ACHN (cell line): ENCODE measurements around the gene MRTFA.
"Not testable (repeated sequence)": the region's sequence is repeated elsewhere in the genome, so short reads cannot be mapped to it uniquely, and the experiment has no call there.

Experiments used
- DNase-seq: peaks from one replicate; pipeline ENCODE4 v3.0.0-alpha.2; 2015
- in situ Hi-C: cut with HindIII; loops from 2 replicates; pipeline ENCODE4 v1.10.0; 2017; ENCODE audit warnings: low sequenced_read_pairs, low pct_ligation_motif_present, low pct_unique_long_range_greater_than_20kb

Gene MRTFA

DNA sequence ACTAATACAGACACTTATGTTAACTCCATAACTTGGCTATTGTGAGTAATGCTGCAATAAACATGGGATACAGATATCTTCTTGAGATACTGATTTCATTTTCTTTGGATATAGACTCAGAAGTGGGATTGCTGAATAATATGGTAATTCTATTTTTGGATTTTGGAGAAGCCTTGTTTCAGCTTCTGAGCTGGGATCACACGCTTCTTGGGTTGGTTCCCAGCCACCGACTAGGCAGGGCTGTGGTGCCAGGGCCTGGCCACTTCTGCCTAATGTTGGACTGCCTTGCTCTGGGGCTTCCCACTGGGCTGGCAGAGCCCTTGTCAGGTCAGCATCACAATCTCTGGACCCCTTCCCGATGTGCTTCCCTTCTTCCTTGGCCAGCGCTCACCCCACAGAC, 28.8 kb upstream of the MRTFA start:
- DNase-seq, result no peak
- in situ Hi-C loops, result no loop called here

DNA sequence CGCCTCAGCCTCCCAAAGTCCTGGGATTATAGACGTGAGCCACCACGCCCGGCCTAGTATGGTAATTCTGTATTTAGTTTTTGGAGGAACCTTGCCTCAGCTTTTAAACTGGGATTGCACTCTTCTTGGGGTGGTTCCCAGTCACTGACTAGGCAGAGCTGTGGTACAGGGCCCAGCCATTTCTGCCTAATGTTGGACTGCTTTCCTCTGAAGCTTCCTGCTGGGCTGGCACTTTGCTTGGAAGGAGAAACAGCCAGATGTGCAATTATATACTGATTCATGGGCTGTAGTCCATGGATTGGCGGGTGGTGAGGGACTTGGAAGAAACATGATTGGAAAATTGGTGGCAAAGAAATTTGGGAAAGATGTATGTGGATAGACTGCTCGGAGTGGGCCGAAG, 25.2 kb upstream of the MRTFA start:
- no peak for DNase-seq
- in situ Hi-C loops, result no loop called here

DNA sequence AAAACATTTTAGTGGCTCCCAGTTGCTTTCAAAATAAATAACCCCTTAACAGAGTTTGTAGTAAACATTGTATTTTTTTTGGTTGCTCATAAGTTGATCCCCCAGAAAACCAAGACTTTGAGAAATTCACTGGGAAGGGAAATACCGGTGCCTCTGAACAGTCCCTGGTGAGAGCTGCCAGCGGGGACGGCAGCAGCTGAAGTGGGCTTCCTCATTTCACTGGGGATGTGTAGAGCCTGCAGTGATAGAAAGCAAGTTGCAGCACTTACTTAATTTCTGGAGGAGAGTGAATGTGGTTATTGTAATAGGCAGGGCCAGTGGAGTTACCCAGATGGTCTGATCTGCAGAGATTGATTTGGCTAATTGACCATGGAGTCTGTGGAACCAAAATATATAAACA, 24.2 kb upstream of the MRTFA start:
- DNase-seq, result no peak
- in situ Hi-C loops, result no loop called here

DNA sequence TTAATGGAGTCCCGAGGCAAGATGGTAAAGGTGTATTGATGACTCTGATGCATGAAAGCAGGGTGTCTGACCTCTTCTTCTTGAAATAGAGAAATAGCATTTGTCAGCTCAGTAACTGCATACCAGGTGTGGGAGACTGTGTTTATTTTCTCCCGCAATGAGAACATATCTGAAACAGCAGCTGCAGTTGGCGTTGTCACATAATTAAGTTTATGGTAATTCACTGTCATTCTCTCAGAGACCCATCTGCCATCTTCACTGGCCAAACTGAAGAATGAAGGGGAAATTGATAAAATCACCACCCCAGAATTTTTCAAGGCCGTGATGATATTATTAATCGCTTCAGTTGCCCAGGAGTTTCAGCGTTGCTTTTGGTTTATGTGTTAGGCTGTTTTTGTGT, 22.6 kb upstream of the MRTFA start:
- in situ Hi-C loops, result no loop called here
- no peak for DNase-seq

DNA sequence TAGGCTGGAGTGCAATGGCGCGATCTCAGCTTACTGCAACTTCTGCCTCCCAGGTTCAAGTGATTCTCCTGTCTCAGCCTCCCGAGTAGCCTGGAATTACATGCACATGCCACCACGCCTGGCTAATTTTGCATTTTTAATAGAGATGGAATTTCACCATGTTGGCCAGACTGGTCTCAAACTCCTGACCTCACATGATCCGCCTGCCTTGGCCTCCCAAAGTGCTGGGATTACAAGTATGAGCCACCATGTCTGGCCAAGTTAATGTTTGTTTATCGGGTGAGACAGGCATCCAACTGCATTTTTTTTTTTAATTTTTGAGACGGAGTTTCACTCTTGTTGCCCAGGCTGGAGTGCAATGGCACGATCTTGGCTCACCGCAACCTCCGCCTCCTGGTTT, 20.1 kb upstream of the MRTFA start:
- in situ Hi-C loops, DNase-seq: not testable (repeated sequence)

DNA sequence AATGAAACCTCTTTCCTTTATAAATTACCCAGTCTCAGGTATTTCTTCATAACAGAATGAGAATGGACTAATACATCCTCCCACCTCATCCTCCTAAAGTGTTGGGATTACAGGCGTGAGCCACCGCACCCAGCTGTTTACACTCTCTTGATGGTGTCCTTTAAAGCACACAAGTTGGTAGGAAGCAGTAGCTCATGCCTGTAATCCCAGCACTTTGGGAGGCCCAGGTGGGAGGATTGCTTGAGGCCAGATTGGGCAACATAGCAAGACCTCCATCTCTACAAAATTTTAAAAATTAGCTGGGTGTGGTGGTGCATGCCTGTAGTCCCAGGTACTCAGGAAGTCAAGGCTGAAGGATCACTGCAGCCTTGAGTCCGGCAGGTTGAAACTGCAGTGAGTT, 19.4 kb upstream of the MRTFA start:
- in situ Hi-C loops, DNase-seq: not testable (repeated sequence)

DNA sequence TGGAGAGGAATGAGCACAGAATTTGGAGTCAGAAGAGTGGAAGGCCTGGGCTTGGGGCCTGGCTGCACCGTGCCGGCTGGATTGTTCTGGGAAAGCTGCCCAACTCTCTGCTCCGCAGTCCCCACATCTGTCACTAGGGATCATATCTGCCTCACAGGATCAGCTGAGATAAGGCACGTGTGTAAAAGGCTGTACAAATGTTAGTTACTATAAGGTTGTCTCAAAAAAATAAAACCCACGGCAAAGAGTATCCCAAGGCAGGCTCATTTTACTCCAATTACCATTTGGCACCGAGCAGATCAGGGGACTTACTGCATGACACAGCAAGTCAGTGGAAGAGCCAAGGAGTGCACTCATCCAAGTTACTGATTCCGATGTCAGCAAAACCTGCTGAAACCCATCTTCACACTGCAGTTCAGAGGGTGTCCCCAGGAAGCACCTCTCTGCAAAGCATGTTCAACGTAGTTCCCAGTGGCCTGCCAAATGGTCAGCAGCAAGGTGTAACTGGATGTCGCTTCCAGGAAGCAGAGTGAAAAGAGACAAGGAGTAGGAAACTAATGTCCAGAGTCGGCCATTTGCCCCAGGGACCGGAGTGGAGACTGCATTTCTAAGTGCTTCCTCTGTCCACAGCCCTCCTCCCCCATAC, 18.1 kb upstream of the MRTFA start:
- peak; percentile 56 for DNase-seq
- in situ Hi-C loops, result no loop called here

DNA sequence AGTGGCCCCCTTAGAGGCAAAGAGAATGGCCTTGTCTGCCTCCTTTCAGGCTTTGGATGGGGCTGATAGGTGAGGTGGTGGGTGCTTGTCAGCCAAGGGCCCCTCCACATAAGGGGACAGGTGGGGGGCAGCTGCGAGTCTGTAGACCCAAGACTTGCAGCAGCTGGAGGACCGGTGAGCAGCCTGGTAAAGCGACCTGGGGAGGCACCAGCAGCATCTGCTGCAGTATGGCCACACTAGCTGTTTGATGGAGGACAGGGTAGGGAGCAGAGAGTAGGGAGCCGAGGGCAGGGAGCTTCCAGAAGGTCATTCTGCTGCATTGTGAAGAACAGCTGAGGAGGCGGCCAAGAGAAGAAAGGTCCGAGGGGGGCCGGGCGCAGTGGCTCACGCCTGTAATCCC, 16.8 kb upstream of the MRTFA start:
- DNase-seq, result no peak
- in situ Hi-C loops, result no loop called here

DNA sequence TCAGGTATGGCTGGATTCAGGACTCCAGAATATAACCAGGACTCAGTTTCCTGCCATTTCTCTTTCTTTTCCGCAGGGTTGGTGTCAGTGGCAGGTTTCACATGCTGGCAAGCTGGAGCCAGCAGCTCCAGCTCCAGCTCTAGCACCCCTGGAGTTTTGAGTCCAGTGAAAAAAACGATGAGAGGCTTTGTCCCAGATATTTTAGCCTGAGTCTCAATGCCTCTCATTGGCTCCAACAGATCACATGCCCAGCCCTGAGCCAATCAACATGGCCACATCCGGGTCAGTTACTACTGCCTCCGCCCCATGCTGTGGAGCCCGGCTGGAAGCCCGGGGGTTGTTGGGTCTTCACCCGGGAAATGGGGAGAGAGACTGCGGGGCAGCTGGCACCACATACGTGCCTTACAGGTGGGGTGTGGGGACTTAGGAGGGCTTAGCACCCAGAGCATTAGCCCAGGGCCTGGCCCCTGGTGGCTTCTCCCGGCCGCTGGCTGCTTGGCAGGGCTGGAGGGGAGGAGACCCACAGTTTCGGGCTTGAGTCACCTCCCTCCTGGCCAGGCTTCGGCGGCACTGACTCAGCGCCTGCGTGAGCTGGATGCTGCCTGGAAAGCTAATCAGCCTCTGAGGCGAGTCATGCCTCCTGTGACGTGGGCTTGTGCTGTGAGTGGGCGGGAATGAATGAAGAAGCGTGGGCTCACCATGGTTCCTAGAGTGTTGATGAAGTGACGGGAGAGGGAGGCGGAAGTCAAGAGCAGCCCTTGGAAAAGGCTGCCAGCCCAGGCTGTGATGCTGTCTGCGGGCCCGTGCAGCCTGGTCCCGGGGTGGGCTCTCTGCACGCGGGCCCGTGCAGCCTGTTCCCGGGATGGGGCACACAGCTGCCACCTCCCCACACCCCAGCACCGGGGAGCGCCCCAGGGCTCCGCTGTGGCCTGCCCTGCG, 15.3 kb upstream of the MRTFA start:
- peak; percentile 97 for DNase-seq
- in situ Hi-C loops, result no loop called here

DNA sequence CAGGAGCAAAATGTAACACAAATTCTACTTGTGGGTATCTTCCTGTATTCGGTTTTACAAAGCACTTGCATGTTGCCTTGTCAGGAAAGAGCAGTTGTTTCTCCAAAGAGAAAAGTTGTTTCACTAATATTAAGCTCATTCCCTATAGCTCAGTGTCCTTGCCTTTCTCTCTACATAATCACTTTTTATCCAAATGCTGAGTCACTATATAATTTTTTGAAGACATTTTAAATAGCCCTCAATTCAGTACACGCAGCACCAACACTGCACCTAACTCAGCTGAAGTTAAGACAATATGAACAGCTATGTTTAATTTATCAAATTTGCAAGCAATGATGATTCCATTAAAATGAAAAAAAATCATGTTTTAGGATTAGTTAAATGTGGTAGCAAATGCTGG, 14.5 kb upstream of the MRTFA start:
- in situ Hi-C loops, result no loop called here
- no peak for DNase-seq

DNA sequence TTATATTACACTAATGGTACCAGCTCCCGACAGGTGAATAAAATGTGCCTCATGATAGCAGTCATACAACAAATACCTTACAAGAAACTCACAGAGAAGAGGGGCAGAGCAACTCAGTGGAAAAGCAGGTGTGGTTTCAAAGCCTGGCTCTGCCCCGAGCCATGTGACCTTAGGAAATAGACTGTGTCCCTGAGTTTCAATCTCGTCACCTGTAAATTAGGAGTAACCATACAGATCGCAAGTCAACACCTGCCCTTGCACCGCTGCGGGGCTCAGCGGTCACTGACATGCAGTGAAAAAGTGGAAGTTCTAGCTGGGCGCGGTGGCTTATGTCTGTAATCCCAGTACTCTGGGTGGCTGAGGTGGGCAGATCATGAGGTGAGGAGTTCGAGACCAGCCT, 11.9 kb upstream of the MRTFA start:
- DNase-seq, result no peak
- in situ Hi-C loops, result no loop called here

DNA sequence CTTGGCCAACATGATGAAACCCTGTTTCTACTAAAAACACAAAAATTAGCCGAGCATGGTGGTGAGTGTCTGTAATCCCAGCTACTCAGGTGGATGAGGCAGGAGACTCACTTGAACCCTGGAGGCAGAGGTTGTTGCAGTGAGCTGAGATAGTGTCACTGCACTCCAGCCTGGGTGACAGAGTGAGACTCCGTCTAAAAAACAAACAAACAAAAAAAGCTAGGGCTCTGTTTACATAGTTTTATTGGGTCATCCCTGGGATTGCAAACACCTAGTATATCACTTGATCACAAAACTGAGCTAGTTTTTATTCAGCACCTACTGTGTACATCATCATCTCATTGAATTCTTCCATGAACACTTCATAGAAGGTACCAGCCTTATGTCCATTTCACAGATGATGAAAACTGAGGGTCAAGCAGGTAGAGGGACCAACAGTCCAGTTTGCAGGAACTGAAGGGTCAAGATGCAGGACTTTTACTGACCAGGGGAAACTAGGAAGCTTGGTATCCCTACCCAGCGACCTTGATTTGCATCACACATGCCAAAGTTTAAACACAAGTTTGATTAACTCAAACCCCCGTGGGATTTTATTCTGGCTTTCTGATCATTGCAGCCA, 9.2 kb upstream of the MRTFA start:
- in situ Hi-C loops, result no loop called here
- no peak for DNase-seq

DNA sequence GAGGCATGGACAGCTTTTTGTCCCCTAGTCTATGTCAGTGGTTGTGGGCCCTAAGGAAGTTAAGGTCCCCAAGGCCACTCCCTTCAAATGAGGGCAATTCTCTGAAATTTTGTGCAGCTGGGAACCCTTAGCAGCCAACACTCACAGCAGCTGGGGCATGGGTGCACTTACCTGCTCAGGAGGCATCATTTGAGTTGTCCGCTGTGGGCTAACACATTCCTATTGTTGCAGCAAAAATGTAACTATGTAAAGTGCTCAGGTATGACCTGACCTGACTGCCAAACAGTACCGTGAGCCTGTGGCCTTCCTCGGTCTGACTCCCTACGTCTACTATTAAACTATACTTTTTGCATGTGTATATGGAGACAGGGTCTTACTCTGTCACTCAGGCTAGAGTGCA, 5.8 kb upstream of the MRTFA start:
- no peak for DNase-seq
- in situ Hi-C loops, result no loop called here

DNA sequence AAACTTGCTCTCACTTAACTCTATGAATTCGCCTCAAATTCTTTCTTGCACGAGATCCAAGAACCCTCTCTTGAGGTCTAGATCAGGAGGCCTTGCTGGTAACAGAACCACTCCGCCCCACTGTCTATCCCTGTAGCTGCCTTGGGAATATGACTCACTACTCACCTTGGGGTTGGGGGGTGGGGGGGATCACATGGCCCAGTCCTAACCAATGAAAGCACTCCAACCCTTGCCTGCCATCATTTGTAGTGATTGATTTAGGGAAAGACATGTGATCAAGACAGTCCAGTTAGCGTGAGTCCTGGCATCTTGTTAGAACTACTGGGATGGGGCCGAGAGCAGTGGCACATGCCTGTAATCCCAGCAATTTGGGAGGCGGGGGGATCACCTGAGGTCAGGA, 4.8 kb upstream of the MRTFA start:
- DNase-seq, result no peak
- in situ Hi-C loops, result no loop called here

DNA sequence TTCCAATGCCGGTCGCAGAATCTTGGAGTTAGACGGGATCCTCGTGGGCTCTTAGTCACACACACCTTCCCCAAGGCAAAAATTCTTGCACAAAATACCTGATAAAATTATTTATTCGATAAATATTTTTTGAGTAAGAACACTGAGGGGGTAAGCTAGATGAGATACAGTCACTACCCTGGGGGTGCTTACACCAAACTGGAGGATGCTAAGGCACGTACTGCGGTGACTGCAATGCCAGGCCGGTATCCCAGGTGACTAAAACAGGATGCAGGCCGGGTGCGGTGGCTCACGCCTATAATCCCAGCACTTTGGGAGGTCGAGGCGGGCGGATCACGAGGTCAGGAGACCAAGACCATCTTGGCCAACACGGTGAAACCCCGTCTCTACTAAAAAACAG, 1.7 kb upstream of the MRTFA start:
- in situ Hi-C loops, result no loop called here

DNA sequence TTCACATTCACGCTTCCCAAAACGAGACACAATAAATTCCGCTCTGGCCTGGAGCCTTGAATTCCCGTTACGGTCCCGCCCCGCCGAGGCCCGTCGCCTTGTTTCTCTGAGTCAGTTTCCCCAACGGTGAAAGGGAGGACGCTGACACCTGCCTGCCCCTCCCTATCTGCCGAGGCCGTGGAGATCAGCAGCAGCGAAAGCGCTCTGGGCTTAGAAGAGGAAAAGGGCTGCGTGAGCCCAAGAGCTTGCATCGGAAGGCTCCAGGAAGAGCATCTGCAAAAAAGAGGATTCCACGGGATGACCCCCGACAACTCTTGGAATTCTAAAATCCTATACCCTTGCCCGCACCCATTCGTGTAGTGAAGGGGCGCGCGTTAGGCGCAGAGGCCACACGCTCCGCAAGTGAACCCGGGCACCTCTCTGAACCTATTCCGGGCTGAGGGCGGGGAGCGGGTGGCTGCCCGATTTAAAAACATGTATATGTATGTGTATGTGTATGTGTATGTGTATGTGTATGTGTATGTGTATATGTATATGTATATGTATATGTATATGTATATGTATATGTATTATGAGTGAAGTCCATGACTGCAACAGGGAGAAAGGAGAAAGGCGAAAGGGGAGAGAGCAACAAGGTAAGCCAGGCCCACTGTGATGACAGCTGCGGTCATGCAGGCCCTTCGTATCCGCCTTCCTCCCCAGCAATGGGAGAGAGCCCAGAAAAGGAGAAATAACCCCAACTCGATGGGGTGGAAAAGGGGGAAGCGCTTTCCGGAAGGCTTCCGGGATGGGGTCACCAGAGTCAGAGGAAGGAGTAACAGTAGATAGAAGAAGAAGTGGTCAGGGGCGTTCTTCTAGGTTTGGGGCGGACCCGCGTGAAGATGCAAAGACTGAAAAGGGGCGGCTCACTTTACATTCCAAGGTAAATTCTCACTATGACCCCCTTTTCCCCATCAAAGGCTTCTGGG, 948 bp upstream of the MRTFA start:
- DNase-seq, result no peak
- in situ Hi-C loops, result no loop called here

More for the DNA sequence above, 1.7 kb upstream of the MRTFA start:
- DNase-seq, result no peak

DNA sequence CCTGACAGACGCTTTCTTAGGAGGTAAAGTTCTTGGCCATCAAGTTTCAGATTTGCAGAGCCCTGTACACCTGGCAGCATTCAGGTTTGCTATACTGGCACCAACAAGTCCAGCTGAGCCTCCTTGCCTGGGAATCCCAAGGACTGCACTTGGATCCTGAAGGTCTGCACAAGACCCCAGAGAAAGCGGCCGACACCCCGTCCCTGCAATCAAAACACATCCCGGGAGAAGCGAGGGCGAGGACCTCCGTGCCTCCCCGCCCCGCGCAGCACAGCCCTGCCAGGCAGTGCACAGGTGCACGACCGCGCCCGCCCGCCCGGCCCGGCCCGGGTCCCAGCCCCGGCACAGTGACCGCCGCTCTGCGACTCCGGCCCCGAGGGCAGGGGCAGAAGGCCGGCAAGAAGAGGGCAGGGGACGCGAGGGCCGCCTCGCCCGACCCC, 559 bp downstream of the MRTFA start:
- no peak for DNase-seq
- in situ Hi-C loops, result no loop called here

DNA sequence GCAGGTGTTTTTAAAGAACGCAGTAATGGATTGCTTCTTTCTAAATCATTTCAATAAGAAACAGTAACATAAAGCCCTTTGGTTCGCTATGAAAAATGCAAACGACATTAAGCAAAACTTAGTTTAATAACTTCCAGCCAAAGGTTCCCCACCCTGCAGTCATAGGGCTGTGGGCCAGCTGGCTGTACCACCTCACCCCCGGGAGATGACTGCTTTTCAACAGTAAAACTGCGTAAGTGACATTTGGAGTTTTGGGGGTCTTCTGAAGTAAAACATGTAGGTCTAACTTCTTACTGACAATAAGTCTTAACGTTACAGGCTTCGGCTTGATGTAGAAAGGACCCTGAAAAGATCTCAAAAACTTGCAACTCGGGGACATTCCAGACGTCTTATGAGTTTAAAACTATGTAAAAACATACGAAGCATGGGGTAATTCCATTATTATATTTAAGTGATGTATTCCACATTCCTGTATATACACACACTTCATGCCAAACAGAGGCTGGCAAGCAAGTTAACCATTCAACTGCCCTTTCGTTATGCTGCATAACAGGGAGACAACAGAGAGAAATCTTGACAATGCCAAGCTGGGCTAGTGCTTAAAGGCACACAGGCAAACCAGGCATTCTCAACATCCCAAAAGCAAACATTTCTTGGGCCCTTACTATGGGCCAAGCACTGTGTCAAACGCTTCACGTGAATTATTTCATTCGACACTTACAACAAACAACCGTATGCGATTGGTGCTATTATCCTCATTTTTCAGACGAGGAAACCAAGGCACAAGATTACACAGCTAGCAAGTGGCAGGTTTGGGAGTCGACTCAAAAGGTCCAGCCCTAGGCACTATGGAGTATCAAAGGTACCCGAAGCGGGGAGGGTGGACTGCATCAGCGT, 1.2 kb downstream of the MRTFA start:
- in situ Hi-C loops, result no loop called here
- DNase-seq, result no peak
